Measurements from ENCODE around the gene RPL37. TPM values are rescaled to one million over a fixed set of nuclear protein-coding genes. Genes with fewer than 3 reads are reported as not detected.

RPL37 gene
- total RNA-seq, 1 donor from 2014 or later: 1,654 TPM

- Mint-ChIP-seq H3K27ac (no peak overlapping the region), H3K4me1 (ENCODE audit: unreplicated experiment) (no peaks in the 10 kb centered on the region), H3K27me3 (no peaks in the 10 kb centered on the region), H3K9me3 (no peaks in the 10 kb centered on the region), H3K4me3 (no peak overlapping the region), H3K36me3 (no peaks in the 10 kb centered on the region)
- TF ChIP-seq CTCF (conservative IDR thresholded peaks at IDR 0.05): no peak
- DNase-seq (ENCODE audit: extremely low spot score, unreplicated experiment): no peak
Measured at GRCh38 chr5:40812125-40812524, 22.9 kb downstream of the RPL37 start.

GRCh38 chr5:40801771-40802562 lies 33.1 kb downstream of the RPL37 start:
- no peak for TF ChIP-seq CTCF (conservative IDR thresholded peaks at IDR 0.05)
- H3K9me3 Mint-ChIP-seq: no peaks in the 10 kb centered on the region
- peak overlapping the region; percentile 23 for H3K4me3 Mint-ChIP-seq
- DNase-seq (ENCODE audit: extremely low spot score, unreplicated experiment): no peak
- no peaks in the 10 kb centered on the region for H3K36me3 Mint-ChIP-seq
- no peak overlapping the region for H3K27ac Mint-ChIP-seq
- H3K4me1 Mint-ChIP-seq (ENCODE audit: unreplicated experiment): peaks cover 16% of the 10 kb centered on the region
- peaks cover 3% of the 10 kb centered on the region for H3K27me3 Mint-ChIP-seq

GRCh38 chr5:40799258-40799657 lies 35.8 kb downstream of the RPL37 start:
- H3K27ac Mint-ChIP-seq: peak overlapping the region; percentile 89

GRCh38 chr5:40798801-40799210 lies 36.2 kb downstream of the RPL37 start:
- Mint-ChIP-seq H3K4me3 (peak overlapping the region; percentile 95), H3K27me3 (peaks cover 3% of the 10 kb centered on the region), H3K36me3 (peaks cover 10% of the 10 kb centered on the region), H3K4me1 (ENCODE audit: unreplicated experiment) (peaks cover 28% of the 10 kb centered on the region), H3K9me3 (no peaks in the 10 kb centered on the region), H3K27ac (peak overlapping the region; percentile 89)
- DNase-seq (ENCODE audit: extremely low spot score, unreplicated experiment): no peak
- TF ChIP-seq CTCF (conservative IDR thresholded peaks at IDR 0.05): no peak

More at GRCh38 chr5:40799258-40799657, 35.8 kb downstream of the RPL37 start:
- peaks cover 28% of the 10 kb centered on the region for H3K4me1 Mint-ChIP-seq (ENCODE audit: unreplicated experiment)
- peaks cover 3% of the 10 kb centered on the region for H3K27me3 Mint-ChIP-seq
- peak overlapping the region; percentile 95 for H3K4me3 Mint-ChIP-seq
- no peaks in the 10 kb centered on the region for H3K9me3 Mint-ChIP-seq
- no peak for DNase-seq (ENCODE audit: extremely low spot score, unreplicated experiment)
- no peak for TF ChIP-seq CTCF (conservative IDR thresholded peaks at IDR 0.05)
- H3K36me3 Mint-ChIP-seq: peaks cover 7% of the 10 kb centered on the region

GRCh38 chr5:40798012-40798800 lies 36.8 kb downstream of the RPL37 start, which contains the start of gene PRKAA1:
Gene PRKAA1 (minus strand): TSS chr5:40798374. CDS start chr5:40798189, 185 bp downstream.
- peaks cover 28% of the 10 kb centered on the region for H3K4me1 Mint-ChIP-seq (ENCODE audit: unreplicated experiment)
- DNase-seq (ENCODE audit: extremely low spot score, unreplicated experiment): peak; percentile 94

More at GRCh38 chr5:40798012-40798800, 36.8 kb downstream of the RPL37 start, which contains the start of gene PRKAA1:
- peak within 1 kb of the TSS; percentile 89 for H3K27ac Mint-ChIP-seq
- H3K27me3 Mint-ChIP-seq: peaks cover 3% of the 10 kb centered on the region
- TF ChIP-seq CTCF (conservative IDR thresholded peaks at IDR 0.05): peak; percentile 83
- peak within 1 kb of the TSS; percentile 95 for H3K4me3 Mint-ChIP-seq
- H3K9me3 Mint-ChIP-seq: no peaks in the 10 kb centered on the region
- H3K36me3 Mint-ChIP-seq: peaks cover 10% of the 10 kb centered on the region
